ENCODE results near the gene NXF1.
A peak's percentile ranks its signal among the peaks of the same experiment; 100 is the strongest.
"Not testable (repeated sequence)": the region's sequence is repeated elsewhere in the genome, so short reads cannot be mapped to it uniquely, and the experiment has no call there.

NXF1 gene

GRCh38 chr11:62787005-62787759 lies 18.1 kb downstream of the NXF1 start, which contains the start of gene TMEM179B:
TMEM179B (plus strand) TSS chr11:62787402; CDS start chr11:62787432, 30 bp downstream.
- DNase-seq (ENCODE audit: low spot score) = peak; percentile 98

- DNase-seq (ENCODE audit: low spot score) = peak; percentile 82
Observed at GRCh38 chr11:62786318-62787004, 18.8 kb downstream of the NXF1 start.

DNA sequence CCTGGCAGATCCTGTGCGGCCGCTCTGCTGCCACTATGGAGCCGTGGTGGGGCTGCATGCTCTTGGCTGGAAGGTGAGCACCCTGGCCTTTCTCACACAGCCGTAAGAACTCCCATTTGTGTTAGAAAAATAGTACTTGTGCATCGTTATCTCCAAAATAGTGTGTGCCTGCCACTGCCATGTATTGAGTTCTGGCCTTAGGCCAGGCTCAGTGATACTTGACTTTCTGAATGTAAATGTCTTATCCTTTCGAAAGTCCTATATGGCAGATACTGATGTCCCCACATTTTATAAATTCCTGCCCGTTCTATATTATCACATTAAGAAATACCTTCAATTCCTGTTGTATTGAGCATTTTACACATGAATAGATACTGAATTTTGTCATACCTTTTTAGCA lies 22.5 kb downstream of the NXF1 start:
- DNase-seq (ENCODE audit: low spot score) = no peak

- no peak for DNase-seq (ENCODE audit: low spot score)
Observed at GRCh38 chr11:62778441-62778840, 26.8 kb downstream of the NXF1 start.

DNA sequence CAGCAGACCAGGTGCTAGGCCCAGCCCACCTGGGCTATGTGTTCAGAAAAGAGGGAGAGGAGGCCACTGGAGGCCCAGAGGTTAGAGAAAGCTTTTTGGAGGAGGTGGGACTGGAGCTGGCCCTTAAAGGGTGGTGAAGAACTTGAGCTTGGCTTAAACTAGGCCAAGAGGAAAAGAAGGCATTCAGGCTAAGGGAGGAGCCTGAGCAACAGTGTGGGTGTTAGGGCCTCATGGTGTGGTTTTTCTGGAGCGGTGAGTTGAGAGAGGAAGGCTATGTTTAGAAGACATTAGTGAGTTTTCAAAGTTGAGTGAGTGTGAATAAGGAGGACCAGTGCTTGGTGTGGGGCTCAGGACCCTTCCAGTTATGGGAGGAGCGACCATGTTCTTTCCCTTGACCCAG lies 27.9 kb downstream of the NXF1 start:
- no peak for DNase-seq (ENCODE audit: low spot score)

DNA sequence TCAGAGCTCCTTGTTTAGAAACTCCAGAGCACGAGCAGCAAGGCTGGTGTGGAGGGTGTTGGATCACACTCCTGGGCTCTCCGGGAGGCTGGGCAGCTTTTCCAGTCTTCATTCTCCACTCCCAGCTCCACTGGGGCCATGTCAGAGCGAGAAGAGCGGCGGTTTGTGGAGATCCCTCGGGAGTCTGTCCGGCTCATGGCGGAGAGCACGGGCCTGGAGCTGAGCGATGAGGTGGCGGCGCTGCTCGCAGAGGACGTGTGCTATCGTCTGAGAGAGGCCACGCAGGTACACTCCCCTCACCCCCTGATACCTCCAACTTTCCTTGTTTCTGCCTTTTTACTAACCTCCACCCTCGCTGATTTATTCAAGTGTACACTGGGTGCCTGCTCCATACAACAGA lies 29.6 kb downstream of the NXF1 start:
- DNase-seq (ENCODE audit: low spot score) = no peak

DNA sequence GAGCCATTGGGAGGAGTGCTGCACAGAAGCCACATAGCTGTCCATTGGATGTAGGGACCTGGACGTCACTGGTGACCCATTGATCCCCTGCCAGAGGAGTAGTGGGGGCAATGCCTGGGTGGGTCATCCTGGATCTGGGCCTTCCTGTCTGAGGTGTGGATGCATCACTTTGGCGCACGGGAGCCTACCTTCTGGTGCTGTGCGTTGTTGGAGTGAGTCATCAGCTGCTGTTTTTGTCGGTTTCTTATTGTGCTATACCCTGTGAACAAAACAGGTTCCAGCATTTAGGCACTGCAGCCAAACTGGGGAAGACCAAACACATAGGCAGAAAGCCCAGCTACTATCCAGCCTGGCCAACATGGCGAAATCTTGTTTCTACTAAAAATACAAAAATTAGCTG lies 30.8 kb downstream of the NXF1 start:
- no peak for DNase-seq (ENCODE audit: low spot score)

DNA sequence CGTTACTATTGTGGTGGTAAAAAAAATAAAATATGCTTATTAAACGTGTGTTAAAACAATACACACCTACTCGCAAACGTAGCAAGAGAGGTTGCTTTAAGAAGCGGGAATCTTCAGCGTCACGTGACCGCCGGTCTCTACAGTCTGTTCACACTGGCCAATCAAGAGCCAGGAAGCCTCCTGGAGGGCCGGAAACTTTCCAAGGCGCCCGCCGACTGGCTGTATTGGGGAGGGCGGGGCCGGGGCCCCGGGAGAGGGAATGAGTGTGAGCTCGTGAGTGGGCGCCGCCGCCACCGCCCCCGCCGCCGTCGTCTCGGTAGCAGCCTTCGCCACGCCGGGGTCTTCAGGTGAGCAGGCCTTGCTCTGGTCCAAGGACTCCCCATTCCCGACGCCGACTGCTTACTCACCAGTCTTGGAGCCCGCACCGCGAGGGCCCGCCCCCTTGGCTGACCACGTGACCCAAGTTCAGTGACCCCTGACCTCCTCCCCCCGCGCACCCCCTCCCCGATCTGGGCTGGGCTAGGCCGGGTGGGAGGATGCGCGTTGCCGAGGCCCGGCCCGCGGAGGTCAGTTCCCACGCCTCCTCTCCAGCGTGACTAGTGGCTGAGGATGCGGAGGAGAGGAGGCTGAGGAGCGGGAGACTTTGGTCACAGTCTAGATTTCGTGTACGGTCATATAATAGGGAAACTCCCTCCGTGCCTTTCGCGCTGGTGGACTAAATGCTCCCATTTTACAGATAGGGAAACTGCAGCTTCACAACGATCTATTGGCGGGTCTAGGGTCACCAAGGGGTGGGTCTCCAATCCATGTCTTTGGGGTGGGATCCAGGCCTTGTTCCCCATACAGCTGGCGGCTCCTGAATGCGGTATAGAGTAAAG lies 33.9 kb downstream of the NXF1 start, which contains the start of gene TAF6L:
TSS of gene TAF6L (plus strand) at position 253 of the 878 bp plus-strand sequence. CDS start 4,388 bp downstream, outside the sequence.
- peak; percentile 91 for DNase-seq (ENCODE audit: low spot score)

DNA sequence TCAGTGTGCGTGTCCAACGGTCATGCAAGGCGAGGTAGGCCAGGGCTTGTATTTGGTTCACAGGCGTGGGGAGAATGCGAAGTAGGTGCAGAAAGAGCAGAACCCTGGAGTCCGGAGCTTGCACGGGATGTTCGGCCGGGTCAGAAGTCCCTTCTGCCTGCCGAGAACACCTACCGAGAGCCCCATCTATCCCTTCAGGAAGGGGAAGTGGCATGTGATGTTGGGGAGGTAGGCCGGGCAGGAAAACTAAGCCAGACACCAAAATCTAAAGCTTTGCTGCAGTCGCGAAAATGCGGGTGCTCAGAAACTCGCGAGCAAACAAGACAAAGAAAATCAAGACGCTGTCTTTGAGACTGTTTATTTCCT lies 34.5 kb downstream of the NXF1 start:
- no peak for DNase-seq (ENCODE audit: low spot score)

- not testable (repeated sequence) for DNase-seq (ENCODE audit: low spot score)
Observed at GRCh38 chr11:62760867-62761227, 44.4 kb downstream of the NXF1 start.

DNA sequence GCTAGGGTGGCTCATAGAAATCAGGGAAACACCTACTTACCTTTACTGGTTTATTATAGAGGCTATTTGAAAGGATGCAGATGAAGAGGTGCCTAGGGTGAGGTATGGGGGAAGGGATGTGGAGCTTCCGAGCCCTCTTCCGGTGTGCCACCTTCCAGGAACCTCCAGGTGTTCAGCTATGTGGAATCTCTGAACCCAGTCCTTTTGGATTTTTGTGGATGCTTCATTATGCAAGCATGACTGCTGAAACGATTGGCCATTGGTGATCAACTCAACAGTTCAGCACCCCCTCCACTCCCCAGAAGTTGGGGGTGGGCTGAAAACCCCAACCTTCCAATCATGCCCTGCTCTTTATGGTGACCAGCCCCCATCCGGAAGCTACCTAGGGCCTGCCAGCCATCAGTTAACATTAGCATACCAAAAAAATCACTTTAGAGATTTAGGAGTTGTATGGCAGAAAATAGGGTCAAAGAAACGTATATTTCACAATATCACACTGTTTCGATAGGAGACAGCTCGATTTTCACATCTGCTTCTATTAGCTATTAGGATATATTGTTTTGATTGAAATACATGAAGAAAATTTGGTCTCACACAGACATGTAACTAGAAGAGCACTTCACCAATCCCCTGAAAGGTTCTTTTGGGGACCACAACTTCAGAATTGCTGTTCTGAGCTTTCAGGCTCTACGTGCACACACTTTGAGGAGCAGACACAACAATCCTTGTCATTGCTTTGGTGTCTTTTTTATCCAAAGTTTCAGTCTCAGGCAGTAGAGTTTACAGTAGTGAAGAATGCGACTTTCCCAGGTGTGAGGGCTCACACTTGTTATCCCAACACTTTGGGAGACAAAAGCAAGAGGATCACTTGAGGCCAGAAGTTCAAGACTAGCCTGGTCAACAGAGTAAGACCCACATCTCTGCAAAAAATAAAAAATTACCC lies 47.1 kb downstream of the NXF1 start:
- DNase-seq (ENCODE audit: low spot score) = no peak

GRCh38 chr11:62755086-62755615 lies 50.1 kb downstream of the NXF1 start:
- DNase-seq (ENCODE audit: low spot score) = no peak

GRCh38 chr11:62753736-62754603 lies 51.3 kb downstream of the NXF1 start, which contains the start of gene ZBTB3:
ZBTB3 (minus strand) TSS chr11:62754160; CDS start chr11:62753664, 496 bp downstream.
- DNase-seq (ENCODE audit: low spot score) = peak; percentile 99

DNA sequence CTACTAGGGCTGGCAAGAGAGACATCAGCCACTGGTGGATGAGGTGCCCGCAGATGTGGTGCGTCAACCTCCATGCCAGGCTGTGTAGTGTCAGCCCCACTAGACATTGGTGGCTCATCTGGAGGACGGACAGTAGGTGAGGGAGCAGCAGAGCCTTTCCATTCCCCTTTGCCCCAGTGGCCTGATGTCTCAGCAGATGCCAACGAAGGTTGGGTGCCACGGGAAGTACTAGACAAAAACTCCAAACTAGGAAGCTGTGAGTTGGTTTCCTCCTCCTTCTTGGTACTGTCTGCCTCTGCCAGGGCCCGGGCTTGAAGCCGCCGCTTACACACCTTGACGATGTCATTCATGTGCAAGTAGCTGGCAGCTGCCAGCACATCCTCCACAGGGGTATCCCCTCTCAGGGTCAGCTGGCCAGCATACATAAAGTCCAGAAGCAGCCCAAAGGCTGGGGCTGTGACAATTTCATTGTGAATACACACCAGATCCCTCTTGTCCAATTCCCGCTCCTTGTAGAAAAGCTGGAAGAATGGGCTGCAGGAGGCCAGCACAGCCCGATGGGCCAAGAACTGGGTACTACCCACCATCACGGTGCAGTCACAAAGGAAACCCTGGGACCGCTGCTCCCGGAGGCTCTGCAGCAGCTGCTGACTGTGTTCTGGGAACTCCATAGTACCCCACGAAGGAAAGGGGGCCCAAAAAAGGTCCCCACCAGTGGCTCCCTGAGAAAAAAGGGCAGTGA lies 52.1 kb downstream of the NXF1 start:
- DNase-seq (ENCODE audit: low spot score) = no peak

DNA sequence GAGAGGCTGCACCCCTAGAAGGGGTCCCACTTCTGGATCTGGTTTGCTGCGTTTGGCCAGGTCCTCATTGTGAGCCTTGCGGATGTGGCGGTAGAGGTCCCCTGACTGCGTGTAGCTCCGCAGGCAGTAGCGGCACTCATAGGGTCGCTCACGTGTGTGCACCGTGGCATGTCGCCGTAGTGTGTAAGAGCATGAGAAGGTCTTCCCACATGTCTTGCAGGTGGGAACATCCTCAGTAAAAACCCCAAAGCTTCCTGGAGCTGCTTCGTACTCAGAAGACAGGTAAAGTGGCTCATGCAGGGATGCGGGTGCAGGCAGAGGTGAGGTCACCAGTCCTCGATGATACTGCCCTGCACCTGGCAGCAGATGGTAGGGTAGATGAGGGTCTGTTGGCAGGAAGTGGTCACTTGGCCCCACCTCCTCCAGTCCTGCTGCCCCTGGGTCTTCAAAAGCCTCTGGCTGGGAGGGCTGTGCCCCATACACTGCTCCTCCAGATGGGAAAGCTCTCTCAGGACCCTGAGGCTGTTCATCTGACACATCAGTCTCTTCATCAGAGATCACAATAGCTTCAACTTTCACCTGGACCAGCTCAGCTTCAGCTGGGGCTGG lies 53.0 kb downstream of the NXF1 start:
- DNase-seq (ENCODE audit: low spot score) = no peak

GRCh38 chr11:62749931-62750330 lies 55.3 kb downstream of the NXF1 start:
- not testable (repeated sequence) for DNase-seq (ENCODE audit: low spot score)

GRCh38 chr11:62747475-62748160 lies 57.6 kb downstream of the NXF1 start:
- no peak for DNase-seq (ENCODE audit: low spot score)

All from CD4-positive, alpha-beta T cell treated with Interleukin-6 at 100 ng/mL for 8 hours (primary cell).